Caco-2 (cell line): Measurements from ENCODE around the gene MBNL2. TPM values are rescaled to one million over a fixed set of nuclear protein-coding genes. Genes with fewer than 3 reads are reported as not detected.

Experiments used
- BruUV-seq: library from RNA; stranded (reverse); fragments of 400-500 nt; replicated peaks from 2 replicates; lab custom pipeline; 2021; lab: Mats Ljungman, UMichigan
- CTCF ChIA-PET: fragments of 300-600 bp; sonication (Branson Sonifier 250); formaldehyde crosslinking; loops from one replicate; lab custom pipeline; 2022; ENCODE audit warnings: antibody characterized with exemption; lab: Charles Lee
- POLR2A ChIA-PET: fragments of 300-600 bp; sonication (Branson Sonifier 250); formaldehyde crosslinking; loops from one replicate; lab custom pipeline; 2022; ENCODE audit warnings: antibody characterized with exemption; lab: Charles Lee
- DNase-seq, 2 experiments: peaks; one replicate each; pipeline versions ENCODE4 v3.0.0 to v3.0.0-alpha.2; 2020 to 2022
- H3K27me3 ChIP-seq: replicated peaks from 2 replicates; pipeline ENCODE4 v1.6.0; 2011; ENCODE audit warnings: low read length; ENCODE audit not compliant: control insufficient read depth, insufficient read depth
- H3K36me3 ChIP-seq: 2 replicates; pipeline ENCODE4 v1.5.1; 2011; ENCODE audit warnings: low read length; ENCODE audit not compliant: control insufficient read depth, insufficient read depth
- H3K4me1 ChIP-seq: fragments of 250-450 bp; sonication (Bioruptor Pico); 2 replicates; pipeline ENCODE4 v1.5.1; 2020; ENCODE audit warnings: mild to moderate bottlenecking
- H3K4me3 ChIP-seq: 2 replicates; pipeline ENCODE4 v1.5.1; 2011; ENCODE audit warnings: low read depth, mild to moderate bottlenecking, control low read depth, low read length
- H3K9me3 ChIP-seq: fragments of 250-450 bp; sonication (Bioruptor Pico); 2 replicates; pipeline ENCODE4 v1.5.1; 2020; ENCODE audit warnings: mild to moderate bottlenecking, moderate library complexity
- H3K27ac Mint-ChIP-seq: one replicate; pipeline ENCODE4 v1.8.0; 2022; ENCODE audit warnings: mixed read lengths; ENCODE audit not compliant: unreplicated experiment
- H3K27me3 Mint-ChIP-seq: one replicate; pipeline ENCODE4 v1.8.0; 2022; ENCODE audit warnings: mixed read lengths; ENCODE audit not compliant: insufficient read depth, unreplicated experiment
- H3K36me3 Mint-ChIP-seq: one replicate; pipeline ENCODE4 v1.8.0; 2022; ENCODE audit warnings: mild to moderate bottlenecking, mixed read lengths; ENCODE audit not compliant: insufficient read depth, unreplicated experiment
- H3K4me1 Mint-ChIP-seq: one replicate; pipeline ENCODE4 v1.8.0; 2022; ENCODE audit warnings: low read depth, mixed read lengths; ENCODE audit not compliant: unreplicated experiment
- H3K4me3 Mint-ChIP-seq: one replicate; pipeline ENCODE4 v1.8.0; 2022; ENCODE audit warnings: mild to moderate bottlenecking, moderate library complexity, mixed read lengths; ENCODE audit not compliant: unreplicated experiment
- H3K9me3 Mint-ChIP-seq: one replicate; pipeline ENCODE4 v1.8.0; 2022; ENCODE audit warnings: mixed read lengths; ENCODE audit not compliant: unreplicated experiment
- CTCF ChIP-seq, 2 experiments: fragments of 200-600 bp in 1 of 2; IDR thresholded peaks; 1 replicate in 1 of 2; 2 replicates in 1 of 2; pipeline versions ENCODE4 v1.5.1 to v1.8.0; 2011 to 2022; ENCODE audit warnings: antibody characterized with exemption in 1 of 2, control low read depth in 1 of 2, inconsistent platforms in 1 of 2, low read depth in 1 of 2, low read length in 1 of 2, mild to moderate bottlenecking in 1 of 2, moderate library complexity in 1 of 2; ENCODE audit not compliant: insufficient read depth in 1 of 2, severe bottlenecking in 1 of 2, unreplicated experiment in 1 of 2
- intact Hi-C: fragments of 100-400 bp; cut with micrococcal nuclease; formaldehyde crosslinking; loops from one replicate; pipeline ENCODE4 v1.10.0; 2022; ENCODE audit not compliant: unreplicated experiment
- total RNA-seq: library from RNA; stranded (reverse); gene quantifications from 2 replicates; pipeline ENCODE4 v1.2.3, GENCODE V29; 2022

MBNL2 gene
- total RNA-seq, 1 experiment from 2014 or later, result 41.6 TPM

DNA sequence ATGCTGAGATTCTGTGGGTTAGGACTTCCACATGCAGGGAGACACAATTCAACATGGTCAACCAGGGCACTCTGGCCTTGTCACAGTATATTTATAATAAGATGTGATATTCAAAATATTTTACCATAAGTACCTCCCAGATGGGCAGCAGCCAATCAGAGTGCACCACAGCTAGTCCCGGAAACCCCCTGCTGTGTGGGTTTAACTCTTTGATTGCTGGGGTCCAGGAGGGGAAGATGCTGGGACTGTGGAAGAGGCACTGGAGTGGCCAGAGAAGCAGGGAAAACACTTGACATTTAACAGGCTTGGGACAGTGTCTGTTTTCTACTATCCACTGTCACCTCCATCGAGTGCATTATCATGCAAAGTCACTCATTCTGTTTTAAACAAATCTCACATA is 99.0 kb downstream of the MBNL2 start:
- Histone ChIP-seq H3K27me3 (no peaks in the 10 kb centered on the region), H3K9me3 (no peaks in the 10 kb centered on the region), H3K4me1 (no peaks in the 10 kb centered on the region), H3K36me3 (no peaks in the 10 kb centered on the region), H3K4me3 (no peak overlapping the region)
- Mint-ChIP-seq H3K4me3 (no peak overlapping the region), H3K4me1 (peaks cover 10% of the 10 kb centered on the region), H3K27ac (no peak overlapping the region), H3K27me3 (no peaks in the 10 kb centered on the region), H3K36me3 (peaks cover 7% of the 10 kb centered on the region), H3K9me3 (no peaks in the 10 kb centered on the region)
- TF ChIP-seq CTCF (IDR thresholded peaks at IDR 0.05; ENCODE audit: insufficient read depth in 1 of 2, low read depth in 1 of 2, low read length in 1 of 2, severe bottlenecking in 1 of 2, unreplicated experiment in 1 of 2), result no peak
- BruUV-seq, result no TSS peak
- POLR2A ChIA-PET, result no interaction called here
- intact Hi-C loops, result no loop called here
- DNase-seq, result no peak
- CTCF ChIA-PET, result no interaction called here

DNA sequence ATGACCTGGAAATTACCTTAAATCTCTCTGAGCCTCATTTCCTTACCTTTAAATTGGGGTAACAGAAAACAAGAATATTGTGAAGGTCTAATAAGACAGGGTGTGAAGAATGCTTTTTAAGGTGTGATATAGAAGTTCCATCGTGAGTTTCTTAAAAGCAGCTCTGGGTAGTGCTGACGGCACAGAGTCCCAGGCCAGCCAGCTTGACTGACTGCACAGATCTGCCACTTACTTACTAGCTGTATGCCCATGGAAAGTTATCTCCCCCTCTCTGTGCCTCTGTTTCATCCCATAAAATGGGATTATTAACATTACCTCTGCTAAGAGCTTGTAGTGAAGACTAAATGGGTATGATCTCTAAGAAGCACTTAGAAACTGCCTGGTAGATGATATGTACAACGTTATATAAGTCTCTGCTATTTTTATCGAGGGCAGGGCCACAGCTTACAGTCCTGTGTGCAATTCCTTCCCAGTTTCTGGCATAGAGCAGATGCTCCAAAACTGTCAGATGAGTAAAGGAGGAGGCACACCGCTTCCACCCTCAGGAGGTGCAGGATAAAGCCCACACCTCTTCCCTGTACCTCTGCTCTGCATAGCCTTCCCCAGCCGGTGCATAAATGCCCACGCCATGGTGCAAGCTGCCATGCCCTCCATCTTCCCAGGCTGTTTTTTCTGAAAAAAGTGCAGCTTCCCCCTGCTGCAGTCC is 99.6 kb downstream of the MBNL2 start:
- DNase-seq, result no peak
- Histone ChIP-seq H3K4me3 (no peak overlapping the region), H3K36me3 (no peaks in the 10 kb centered on the region; the same call in 1 of the 2 replicates), H3K4me1 (no peaks in the 10 kb centered on the region; the same call in 1 of the 2 replicates), H3K9me3 (no peaks in the 10 kb centered on the region), H3K27me3 (no peaks in the 10 kb centered on the region)
- Mint-ChIP-seq H3K4me3 (no peak overlapping the region), H3K9me3 (no peaks in the 10 kb centered on the region), H3K4me1 (peaks cover 10% of the 10 kb centered on the region), H3K36me3 (peaks cover 7% of the 10 kb centered on the region), H3K27ac (no peak overlapping the region), H3K27me3 (no peaks in the 10 kb centered on the region)
- ChIA-PET POLR2A (no interaction called here), CTCF (no interaction called here)
- TF ChIP-seq CTCF (IDR thresholded peaks at IDR 0.05; ENCODE audit: insufficient read depth in 1 of 2, low read depth in 1 of 2, low read length in 1 of 2, severe bottlenecking in 1 of 2, unreplicated experiment in 1 of 2), result no peak
- BruUV-seq, result no TSS peak
- intact Hi-C loops, result no loop called here

GRCh38 chr13:97322740-97323342 is 100.7 kb downstream of the MBNL2 start:
- Histone ChIP-seq H3K9me3 (no peaks in the 10 kb centered on the region), H3K4me3 (no peak overlapping the region), H3K4me1 (peaks cover 4% of the 10 kb centered on the region), H3K27me3 (no peaks in the 10 kb centered on the region), H3K36me3 (no peaks in the 10 kb centered on the region; the same call in 1 of the 2 replicates)
- intact Hi-C loops, result no loop called here
- Mint-ChIP-seq H3K4me3 (no peak overlapping the region), H3K27me3 (no peaks in the 10 kb centered on the region), H3K27ac (no peak overlapping the region), H3K9me3 (no peaks in the 10 kb centered on the region), H3K4me1 (peaks cover 18% of the 10 kb centered on the region), H3K36me3 (peaks cover 7% of the 10 kb centered on the region)
- POLR2A ChIA-PET, result no interaction called here
- TF ChIP-seq CTCF (IDR thresholded peaks at IDR 0.05; ENCODE audit: insufficient read depth in 1 of 2, low read depth in 1 of 2, low read length in 1 of 2, severe bottlenecking in 1 of 2, unreplicated experiment in 1 of 2), result no peak
- no peak for DNase-seq
- CTCF ChIA-PET, result no interaction called here
- BruUV-seq, result no TSS peak
